MM.1S (cell line): ENCODE data around the gene GDI1.

Experiments
- EZH2 ChIP-seq: fragments of 300-600 bp; sonication (generic); optimal IDR thresholded peaks from 2 replicates; pipeline ENCODE3; 2017; ENCODE audit warnings: low read depth, mild to moderate bottlenecking, antibody characterized with exemption, low read length, mixed read lengths
- TF ChIP-seq, protein P1 (sequence below): fragments of 300-600 bp; sonication (generic); IDR thresholded peaks from 2 replicates; pipeline ENCODE4 v1.5.1; 2016; ENCODE audit warnings: antibody characterized with exemption, low read length, mixed read lengths

DNA sequence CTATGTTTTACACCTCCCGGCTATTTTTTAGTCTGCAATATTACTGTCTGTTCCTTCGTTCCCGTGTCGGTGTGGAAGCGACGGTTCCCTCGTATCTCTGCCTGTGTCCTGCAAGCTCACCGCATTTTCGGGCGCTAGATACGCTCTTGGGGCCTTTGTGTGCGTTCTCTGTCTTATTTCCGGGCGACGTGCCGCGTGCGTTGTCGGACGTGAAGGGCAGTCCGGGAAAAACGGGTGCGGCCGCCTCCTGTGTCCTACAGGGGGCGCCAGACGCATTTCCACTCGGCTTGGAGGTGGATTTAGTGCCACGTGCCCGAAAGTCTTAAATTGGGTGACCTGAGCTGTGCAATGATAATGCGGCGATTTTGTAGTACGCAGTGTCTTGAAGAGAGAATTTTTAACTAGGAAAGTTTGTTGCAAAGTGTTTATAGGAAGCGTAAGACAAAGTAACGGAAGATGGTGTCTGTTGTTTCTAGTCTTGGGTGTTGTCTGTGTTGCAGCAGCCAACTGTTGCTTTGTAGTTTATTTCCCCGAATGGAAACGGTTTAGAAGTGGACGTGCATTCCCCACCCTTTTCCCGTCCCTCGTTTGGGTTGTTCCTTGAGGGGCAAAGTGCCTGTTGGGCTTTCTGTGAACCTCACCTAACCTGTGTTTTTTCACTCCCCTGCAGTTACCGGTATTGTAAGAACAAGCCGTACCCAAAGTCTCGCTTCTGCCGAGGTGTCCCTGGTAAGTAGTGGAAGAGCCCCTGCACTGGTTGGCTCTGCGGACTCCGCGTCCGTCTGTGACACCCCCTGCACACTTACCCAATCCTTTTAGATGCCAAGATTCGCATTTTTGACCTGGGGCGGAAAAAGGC lies 38.1 kb upstream of the GDI1 start:
- TF ChIP-seq, protein P1, sequence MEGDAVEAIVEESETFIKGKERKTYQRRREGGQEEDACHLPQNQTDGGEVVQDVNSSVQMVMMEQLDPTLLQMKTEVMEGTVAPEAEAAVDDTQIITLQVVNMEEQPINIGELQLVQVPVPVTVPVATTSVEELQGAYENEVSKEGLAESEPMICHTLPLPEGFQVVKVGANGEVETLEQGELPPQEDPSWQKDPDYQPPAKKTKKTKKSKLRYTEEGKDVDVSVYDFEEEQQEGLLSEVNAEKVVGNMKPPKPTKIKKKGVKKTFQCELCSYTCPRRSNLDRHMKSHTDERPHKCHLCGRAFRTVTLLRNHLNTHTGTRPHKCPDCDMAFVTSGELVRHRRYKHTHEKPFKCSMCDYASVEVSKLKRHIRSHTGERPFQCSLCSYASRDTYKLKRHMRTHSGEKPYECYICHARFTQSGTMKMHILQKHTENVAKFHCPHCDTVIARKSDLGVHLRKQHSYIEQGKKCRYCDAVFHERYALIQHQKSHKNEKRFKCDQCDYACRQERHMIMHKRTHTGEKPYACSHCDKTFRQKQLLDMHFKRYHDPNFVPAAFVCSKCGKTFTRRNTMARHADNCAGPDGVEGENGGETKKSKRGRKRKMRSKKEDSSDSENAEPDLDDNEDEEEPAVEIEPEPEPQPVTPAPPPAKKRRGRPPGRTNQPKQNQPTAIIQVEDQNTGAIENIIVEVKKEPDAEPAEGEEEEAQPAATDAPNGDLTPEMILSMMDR: peak; percentile 73
- no peak for TF ChIP-seq EZH2
